Measurements from ENCODE around the gene NDUFB3.

The NDUFB3 gene

GRCh38 chr2:201118961-201119854 is 47.4 kb downstream of the NDUFB3 start:
- Histone ChIP-seq H3K4me3 (ENCODE audit: low read length, poor library complexity, severe bottlenecking) (peak overlapping the region; percentile 86), H3K4me1 (ENCODE audit: insufficient read depth, low read length, poor library complexity, severe bottlenecking) (peaks cover 62% of the 10 kb centered on the region), H3K4me2 (ENCODE audit: low read depth, low read length, poor library complexity, severe bottlenecking) (peak overlapping the region; percentile 90), H3K9me2 (replicated peaks; ENCODE audit: low read depth, low read length) (no peaks in the 10 kb centered on the region), H3K9me3 (ENCODE audit: insufficient read depth, low read depth, low read length) (no peaks in the 10 kb centered on the region), H3F3A (ENCODE audit: low read depth) (peaks cover 18% of the 10 kb centered on the region), H3K79me2 (ENCODE audit: insufficient read depth, low read length) (peaks cover 72% of the 10 kb centered on the region), H3K27me3 (ENCODE audit: insufficient read depth, low read length, poor library complexity, severe bottlenecking) (no peaks in the 10 kb centered on the region), H3K9ac (ENCODE audit: low read depth, low read length, poor library complexity, severe bottlenecking) (peak overlapping the region; percentile 96), H2AFZ (ENCODE audit: low read length) (peak overlapping the region; percentile 24; the same call in 1 of the 2 replicates), H4K20me1 (ENCODE audit: insufficient read depth, low read length, poor library complexity, severe bottlenecking) (peaks cover 38% of the 10 kb centered on the region), H3K36me3 (ENCODE audit: insufficient read depth, low read length) (no peaks in the 10 kb centered on the region)
- no peak for TF ChIP-seq EZH2phosphoT487 (IDR thresholded peaks at IDR 0.05; ENCODE audit: borderline replicate concordance)
- no peak for TF ChIP-seq CTCF (conservative IDR thresholded peaks at IDR 0.05; ENCODE audit: low read length)

GRCh38 chr2:201122276-201122675 is 50.5 kb downstream of the NDUFB3 start:
- TF ChIP-seq CTCF (conservative IDR thresholded peaks at IDR 0.05; ENCODE audit: low read length) = no peak
- no peak for TF ChIP-seq EZH2phosphoT487 (IDR thresholded peaks at IDR 0.05; ENCODE audit: borderline replicate concordance)

GRCh38 chr2:201126308-201127151 is 54.7 kb downstream of the NDUFB3 start:
- Histone ChIP-seq H3K4me1 (ENCODE audit: insufficient read depth, low read length, poor library complexity, severe bottlenecking) (peaks cover 83% of the 10 kb centered on the region), H3K36me3 (ENCODE audit: insufficient read depth, low read length) (peaks cover 9% of the 10 kb centered on the region; the same call in 1 of the 2 replicates), H3K4me3 (ENCODE audit: low read length, poor library complexity, severe bottlenecking) (peak overlapping the region; percentile 86), H3K27me3 (ENCODE audit: insufficient read depth, low read length, poor library complexity, severe bottlenecking) (no peaks in the 10 kb centered on the region), H3K79me2 (ENCODE audit: insufficient read depth, low read length) (peaks cover 95% of the 10 kb centered on the region), H2AFZ (ENCODE audit: low read length) (no peak overlapping the region), H3K9ac (ENCODE audit: low read depth, low read length, poor library complexity, severe bottlenecking) (peak overlapping the region; percentile 61), H3K9me3 (ENCODE audit: insufficient read depth, low read depth, low read length) (no peaks in the 10 kb centered on the region), H3K4me2 (ENCODE audit: low read depth, low read length, poor library complexity, severe bottlenecking) (peak overlapping the region; percentile 90), H3F3A (ENCODE audit: low read depth) (no peaks in the 10 kb centered on the region), H3K9me2 (replicated peaks; ENCODE audit: low read depth, low read length) (no peaks in the 10 kb centered on the region), H4K20me1 (ENCODE audit: insufficient read depth, low read length, poor library complexity, severe bottlenecking) (peaks cover 43% of the 10 kb centered on the region)
- no peak for TF ChIP-seq EZH2phosphoT487 (IDR thresholded peaks at IDR 0.05; ENCODE audit: borderline replicate concordance)
- no peak for TF ChIP-seq CTCF (conservative IDR thresholded peaks at IDR 0.05; ENCODE audit: low read length)

More at GRCh38 chr2:201122276-201122675, 50.5 kb downstream of the NDUFB3 start:
- Histone ChIP-seq H3F3A (ENCODE audit: low read depth) (0 out of 2 replicates have a peak, but pooled peaks cover 3% of the 10 kb centered on the region), H3K9me3 (ENCODE audit: insufficient read depth, low read depth, low read length) (no peaks in the 10 kb centered on the region), H3K36me3 (ENCODE audit: insufficient read depth, low read length) (no peaks in the 10 kb centered on the region), H4K20me1 (ENCODE audit: insufficient read depth, low read length, poor library complexity, severe bottlenecking) (peaks cover 45% of the 10 kb centered on the region), H2AFZ (ENCODE audit: low read length) (no peak overlapping the region), H3K79me2 (ENCODE audit: insufficient read depth, low read length) (peaks cover 88% of the 10 kb centered on the region), H3K4me2 (ENCODE audit: low read depth, low read length, poor library complexity, severe bottlenecking) (peak overlapping the region; percentile 90), H3K4me3 (ENCODE audit: low read length, poor library complexity, severe bottlenecking) (peak overlapping the region; percentile 86), H3K27me3 (ENCODE audit: insufficient read depth, low read length, poor library complexity, severe bottlenecking) (no peaks in the 10 kb centered on the region), H3K9ac (ENCODE audit: low read depth, low read length, poor library complexity, severe bottlenecking) (peak overlapping the region; percentile 96), H3K9me2 (replicated peaks; ENCODE audit: low read depth, low read length) (no peaks in the 10 kb centered on the region), H3K4me1 (ENCODE audit: insufficient read depth, low read length, poor library complexity, severe bottlenecking) (peaks cover 72% of the 10 kb centered on the region)
